H1 (cell line): ENCODE measurements around the gene FAM209A. TPM values are rescaled to one million over a fixed set of nuclear protein-coding genes. Genes with fewer than 3 reads are reported as not detected.

Source experiments
- CTCF ChIA-PET: fragments of 300-600 bp; sonication (Branson Sonifier 250); formaldehyde crosslinking; loops from one replicate; lab custom pipeline; 2021; ENCODE audit not compliant: partially characterized antibody; lab: Charles Lee
- POLR2A ChIA-PET: fragments of 300-600 bp; sonication (Branson Sonifier 250); formaldehyde crosslinking; loops from one replicate; lab custom pipeline; 2021; ENCODE audit warnings: inconsistent platforms; ENCODE audit not compliant: partially characterized antibody; lab: Charles Lee
- DNase-seq, 2 experiments: peaks; one replicate each; pipeline versions ENCODE4 v3.0.0 to v3.0.0-alpha.2; 2010 to 2022; ENCODE audit warnings: low spot score in 2 of 2, low read depth in 1 of 2, mixed read lengths in 1 of 2
- FAIRE-seq: peaks from 2 replicates; lab custom pipeline; 2011; peaks lifted over from hg19 to GRCh38; lab: Jason Lieb, UNC
- H2AFZ ChIP-seq: 2 replicates; pipeline ENCODE4 v1.8.1; 2012; ENCODE audit warnings: low read length, inconsistent platforms
- H2AK5ac ChIP-seq: 2 replicates; pipeline ENCODE4 v1.6.1; 2013; ENCODE audit warnings: low read depth, low read length
- H2BK120ac ChIP-seq: replicated peaks from 2 replicates; pipeline ENCODE3; 2013; ENCODE audit warnings: low read depth, low read length, inconsistent platforms
- H2BK12ac ChIP-seq: 2 replicates; pipeline ENCODE4 v1.6.1; 2013; ENCODE audit warnings: low read depth, low read length
- H2BK15ac ChIP-seq: 2 replicates; pipeline ENCODE4 v1.6.1; 2013; ENCODE audit warnings: low read length
- H2BK20ac ChIP-seq: 2 replicates; pipeline ENCODE4 v1.6.1; 2013; ENCODE audit warnings: low read length
- H2BK5ac ChIP-seq: 2 replicates; pipeline ENCODE4 v1.6.1; 2013; ENCODE audit warnings: low read depth, low read length
- H3K14ac ChIP-seq: 2 replicates; pipeline ENCODE4 v1.6.1; 2013; ENCODE audit warnings: inconsistent platforms; ENCODE audit not compliant: insufficient read length
- H3K18ac ChIP-seq: 2 replicates; pipeline ENCODE4 v1.6.1; 2013; ENCODE audit warnings: low read length; ENCODE audit errors: extremely low read depth
- H3K23ac ChIP-seq: 2 replicates; pipeline ENCODE4 v1.6.1; 2013; ENCODE audit warnings: inconsistent platforms; ENCODE audit not compliant: insufficient read length
- H3K23me2 ChIP-seq: 2 replicates; pipeline ENCODE4 v1.6.1; 2013; ENCODE audit warnings: low read depth, low read length
- H3K27ac ChIP-seq: 2 replicates; pipeline ENCODE4 v1.6.1; 2011; ENCODE audit warnings: low read depth, low read length, inconsistent platforms
- H3K27me3 ChIP-seq, 4 experiments: replicated peaks in 1 of 4; 1 replicate in 1 of 4; 2 replicates in 3 of 4; pipeline versions ENCODE4 v1.6.1 to v1.8.1; 2011 to 2013; ENCODE audit warnings: low read length in 3 of 4, mild to moderate bottlenecking in 3 of 4, inconsistent platforms in 2 of 4, mixed read lengths in 2 of 4, moderate library complexity in 1 of 4; ENCODE audit not compliant: control insufficient read depth in 3 of 4, insufficient read depth in 3 of 4; ENCODE audit errors: extremely low read depth in 1 of 4
- H3K36me3 ChIP-seq, 4 experiments: 2 replicates each; pipeline versions ENCODE4 v1.6.1 to v1.8.1; 2011 to 2013; ENCODE audit warnings: mild to moderate bottlenecking in 4 of 4, low read length in 3 of 4, moderate library complexity in 2 of 4, control low read depth in 1 of 4, inconsistent platforms in 1 of 4; ENCODE audit not compliant: insufficient read depth in 4 of 4, control insufficient read depth in 2 of 4
- H3K4ac ChIP-seq: replicated peaks from 2 replicates; pipeline ENCODE3; 2013; ENCODE audit warnings: low read length, low read depth, mixed read lengths, inconsistent platforms; ENCODE audit not compliant: insufficient read length
- H3K4me1 ChIP-seq, 4 experiments: replicated peaks in 1 of 4; 1 replicate in 1 of 4; 2 replicates in 3 of 4; pipeline versions ENCODE4 v1.6.1 to v1.8.1; 2011 to 2013; ENCODE audit warnings: low read length in 3 of 4, inconsistent platforms in 2 of 4, mixed read lengths in 1 of 4; ENCODE audit not compliant: insufficient read depth in 4 of 4, control insufficient read depth in 3 of 4
- H3K4me2 ChIP-seq, 2 experiments: 2 replicates each; pipeline versions ENCODE4 v1.6.1 to v1.8.1; 2011 to 2013; ENCODE audit warnings: low read depth in 2 of 2, low read length in 2 of 2, control low read depth in 1 of 2, inconsistent platforms in 1 of 2, mild to moderate bottlenecking in 1 of 2; ENCODE audit not compliant: insufficient read depth in 1 of 2
- H3K4me3 ChIP-seq, 4 experiments: fragments of 200-600, 300-600 bp in 1 of 4; sonication (generic), shearing (Covaris generic), sonication (Bioruptor Twin) in 1 of 4; 2 replicates each; pipeline versions ENCODE4 v1.5.1 to v1.8.1; 2011 to 2016; ENCODE audit warnings: low read length in 4 of 4, low read depth in 3 of 4, control low read depth in 2 of 4, inconsistent platforms in 2 of 4, mild to moderate bottlenecking in 2 of 4, mixed read lengths in 1 of 4, moderate library complexity in 1 of 4; ENCODE audit not compliant: insufficient read depth in 2 of 4; ENCODE audit errors: extremely low read depth in 1 of 4
- H3K56ac ChIP-seq: replicated peaks from 2 replicates; pipeline ENCODE3; 2013; ENCODE audit warnings: low read depth, mild to moderate bottlenecking, mixed read lengths, low read length, inconsistent platforms; ENCODE audit not compliant: insufficient read length
- H3K79me1 ChIP-seq: 2 replicates; pipeline ENCODE4 v1.6.1; 2013; ENCODE audit warnings: low read depth, low read length, control low read depth
- H3K79me2 ChIP-seq, 2 experiments: 2 replicates each; pipeline versions ENCODE4 v1.6.1 to v1.8.1; 2012 to 2013; ENCODE audit warnings: low read length in 2 of 2, mild to moderate bottlenecking in 2 of 2, inconsistent platforms in 1 of 2; ENCODE audit not compliant: insufficient read depth in 2 of 2, control insufficient read depth in 1 of 2
- H3K9ac ChIP-seq, 4 experiments: replicated peaks in 1 of 4; 1 replicate in 1 of 4; 2 replicates in 3 of 4; pipeline versions ENCODE4 v1.6.1 to v1.8.1; 2011 to 2013; ENCODE audit warnings: low read depth in 3 of 4, low read length in 3 of 4, control low read depth in 2 of 4, mild to moderate bottlenecking in 2 of 4, moderate library complexity in 2 of 4, inconsistent platforms in 1 of 4; ENCODE audit errors: extremely low read depth in 1 of 4
- H3K9me3 ChIP-seq, 2 experiments: 2 replicates each; pipeline versions ENCODE4 v1.6.1 to v1.8.1; 2012 to 2013; ENCODE audit warnings: mild to moderate bottlenecking in 2 of 2, moderate library complexity in 2 of 2, control low read depth in 1 of 2, inconsistent platforms in 1 of 2, low read depth in 1 of 2, low read length in 1 of 2, mixed read lengths in 1 of 2; ENCODE audit not compliant: insufficient read depth in 2 of 2
- H4K20me1 ChIP-seq, 2 experiments: replicated peaks in 1 of 2; 2 replicates each; pipeline versions ENCODE3 to v1.8.1; 2011 to 2013; ENCODE audit warnings: inconsistent platforms in 2 of 2, low read length in 2 of 2, mild to moderate bottlenecking in 1 of 2; ENCODE audit not compliant: insufficient read depth in 2 of 2, control insufficient read depth in 1 of 2
- H4K5ac ChIP-seq: 2 replicates; pipeline ENCODE4 v1.6.1; 2013; ENCODE audit warnings: low read length, low read depth, mixed read lengths, inconsistent platforms; ENCODE audit not compliant: insufficient read length
- H4K8ac ChIP-seq: 2 replicates; pipeline ENCODE4 v1.8.0; 2013; ENCODE audit warnings: mild to moderate bottlenecking, moderate library complexity, low read length, inconsistent platforms; ENCODE audit not compliant: insufficient read depth; ENCODE audit errors: extremely low read depth
- H4K91ac ChIP-seq: replicated peaks from 2 replicates; pipeline ENCODE3; 2013; ENCODE audit warnings: low read length, mixed read lengths, inconsistent platforms; ENCODE audit not compliant: insufficient read length
- EP300 ChIP-seq, 2 experiments: IDR thresholded peaks; 1 replicate in 1 of 2; 2 replicates in 1 of 2; pipeline ENCODE4 v1.6.1; 2011 to 2012; ENCODE audit warnings: low read depth in 2 of 2, low read length in 2 of 2, mild to moderate bottlenecking in 2 of 2, borderline replicate concordance in 1 of 2, inconsistent platforms in 1 of 2, moderate library complexity in 1 of 2
- KDM5A ChIP-seq: fragments of 200-600 bp; IDR thresholded peaks from 2 replicates; pipeline ENCODE4 v1.7.1; 2012; ENCODE audit warnings: mild to moderate bottlenecking, low read length, inconsistent platforms, mixed read lengths
- NRF1 ChIP-seq: IDR thresholded peaks from 2 replicates; pipeline ENCODE4 v1.6.1; 2011; ENCODE audit warnings: mild to moderate bottlenecking, low read depth, low read length, improper control_type of control experiment
- POLR2AphosphoS5 ChIP-seq: IDR thresholded peaks from 2 replicates; pipeline ENCODE4 v1.6.1; 2011; ENCODE audit warnings: low read depth, low read length
- RFX5 ChIP-seq: IDR thresholded peaks from 2 replicates; pipeline ENCODE4 v1.6.1; 2011; ENCODE audit warnings: low read depth, low read length, improper control_type of control experiment, borderline replicate concordance
- RNF2 ChIP-seq: fragments of 200-900, 300-1000 bp; sonication (generic); IDR thresholded peaks from 2 replicates; pipeline ENCODE4 v1.7.1; 2016; ENCODE audit warnings: borderline replicate concordance, low read depth, mild to moderate bottlenecking, antibody characterized with exemption, low read length; ENCODE audit not compliant: poor library complexity, severe bottlenecking; ENCODE audit errors: missing control alignments
- SP1 ChIP-seq: IDR thresholded peaks from 2 replicates; pipeline ENCODE4 v1.6.1; 2011; ENCODE audit warnings: low read depth, low read length
- SP4 ChIP-seq: IDR thresholded peaks from 2 replicates; pipeline ENCODE4 v1.6.1; 2012; ENCODE audit warnings: low read length, inconsistent platforms
- ZNF274 ChIP-seq: IDR thresholded peaks from 2 replicates; pipeline ENCODE4 v1.7.0; 2012; ENCODE audit warnings: low read length, borderline replicate concordance; ENCODE audit errors: extremely low read depth
- WGBS, 2 experiments: shearing (Covaris generic) in 1 of 2; methylation state at CpG; one replicate each; pipeline versions ENCODE4 v1.1.6 to v1.1.7; 2013 to 2015; ENCODE audit warnings: low lambda C conversion rate in 2 of 2, mixed read lengths in 2 of 2, inconsistent platforms in 1 of 2, low coverage in 1 of 2, missing lambda C conversion rate in 1 of 2; ENCODE audit not compliant: insufficient replicate concordance in 2 of 2, insufficient coverage in 1 of 2, insufficient read length in 1 of 2; ENCODE audit errors: extremely low coverage in 1 of 2, missing lambda C conversion rate in 1 of 2; 5-methylcytosine and 5-hydroxymethylcytosine counted together
- polyA plus RNA-seq, 7 experiments: library from polyadenylated mRNA; depleted of rRNA in 3 of 7; stranded (reverse) in 5 of 7; unstranded in 2 of 7; fragments of >200 nt in 5 of 7; fragments of 200-250 nt in 2 of 7; gene quantifications; 1 replicate in 5 of 7; 2 replicates in 1 of 7; 4 replicates in 1 of 7; pipeline versions ENCODE4 v1.2.1 to v1.2.3, GENCODE V29; 2011 to 2013; ENCODE audit warnings: missing spikeins in 2 of 7, mixed read lengths in 2 of 7
- total RNA-seq: library from RNA; stranded (reverse); fragmentation: NEBNext Ultra II Directional; extraction: Animal tissue kit (Norgen Biotek cat#: 25700); gene quantifications from 2 replicates; pipeline ENCODE4 v1.2.1, GENCODE V29; 2021
- TF ChIP-seq, protein P1 (sequence below), 3 experiments: IDR thresholded peaks; 1 replicate in 2 of 3; 2 replicates in 1 of 3; pipeline versions ENCODE4 v1.5.1 to v1.6.1; 2011; ENCODE audit warnings: low read length in 3 of 3, mild to moderate bottlenecking in 3 of 3, inconsistent platforms in 2 of 3, low read depth in 1 of 3, moderate library complexity in 1 of 3; ENCODE audit not compliant: insufficient read depth in 1 of 3; ENCODE audit errors: control extremely low read depth in 1 of 3
- TF ChIP-seq, protein P2 (sequence below): IDR thresholded peaks from 2 replicates; pipeline ENCODE4 v1.6.1; 2011; ENCODE audit warnings: low read depth, mild to moderate bottlenecking, low read length; ENCODE audit not compliant: insufficient read depth

FAM209A gene
- total and polyA plus RNA-seq, 2 of the 8 experiments (the other 6 are each of a cell fraction or from before 2014, with no cell fraction given): 0.15 TPM; not detected in 1

DNA sequence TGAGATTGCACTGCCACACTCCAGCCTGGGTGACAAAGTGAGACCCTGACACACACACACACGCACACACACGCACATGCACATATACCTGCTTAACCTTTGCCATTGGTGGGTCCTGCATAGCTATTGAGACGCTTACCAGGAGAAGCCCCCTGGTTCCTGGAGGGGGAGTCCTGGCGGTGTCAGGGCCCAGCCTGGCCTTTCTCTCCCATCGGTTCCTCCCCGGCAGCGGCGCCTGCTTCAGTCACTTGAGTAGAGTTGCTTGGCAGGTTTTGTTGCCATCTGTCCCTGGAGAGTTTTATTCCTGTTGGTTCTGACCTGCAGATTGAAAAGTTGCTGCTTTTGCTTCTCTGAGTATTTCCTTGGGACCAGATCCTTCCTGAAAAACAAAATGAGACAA is 20.6 kb upstream of the FAM209A start:
- Histone ChIP-seq H3K9me3 (no peaks in the 10 kb centered on the region), H3K18ac (no peak overlapping the region), H2BK12ac (no peak overlapping the region), H2BK5ac (no peak overlapping the region), H2BK15ac (no peak overlapping the region), H3K27ac (no peak overlapping the region), H3K4ac (no peak overlapping the region), H3K4me1 (no peaks in the 10 kb centered on the region), H3K23me2 (no peaks in the 10 kb centered on the region), H2AFZ (no peak overlapping the region), H3K56ac (no peak overlapping the region), H2AK5ac (no peak overlapping the region), H4K5ac (no peak overlapping the region), H3K23ac (no peak overlapping the region), H3K4me2 (no peak overlapping the region), H4K91ac (no peak overlapping the region), H3K27me3 (no peaks in the 10 kb centered on the region), H2BK20ac (no peak overlapping the region), H3K79me2 (no peaks in the 10 kb centered on the region), H4K20me1 (peaks cover 0 to 2% of the 10 kb centered on the region in 2 experiments), H3K4me3 (no peak overlapping the region), H2BK120ac (no peak overlapping the region), H3K9ac (no peak overlapping the region), H3K79me1 (no peaks in the 10 kb centered on the region), H3K36me3 (no peaks in the 10 kb centered on the region), H3K14ac (no peak overlapping the region), H4K8ac (no peak overlapping the region)
- DNase-seq (no peak), FAIRE-seq (no peak)
- CTCF ChIA-PET: interaction anchor here (0.6 to 2.9 kb wide), 7 partner anchors 9 to 1750 kb away, joined by 3 to 14 read pairs (median 3); no protein-coding TSS in a partner anchor
- POLR2A ChIA-PET: no interaction called here
- WGBS, 2 experiments: 89% methylated on average over 8 of the region's 8 CpGs; no CpG with 5 or more reads in 1 of the 2 experiments
- no peak for TF ChIP-seq SP4
- TF ChIP-seq KDM5A: no peak
- TF ChIP-seq NRF1: no peak
- TF ChIP-seq RFX5: no peak
- no peak for TF ChIP-seq SP1
- TF ChIP-seq, protein P1, sequence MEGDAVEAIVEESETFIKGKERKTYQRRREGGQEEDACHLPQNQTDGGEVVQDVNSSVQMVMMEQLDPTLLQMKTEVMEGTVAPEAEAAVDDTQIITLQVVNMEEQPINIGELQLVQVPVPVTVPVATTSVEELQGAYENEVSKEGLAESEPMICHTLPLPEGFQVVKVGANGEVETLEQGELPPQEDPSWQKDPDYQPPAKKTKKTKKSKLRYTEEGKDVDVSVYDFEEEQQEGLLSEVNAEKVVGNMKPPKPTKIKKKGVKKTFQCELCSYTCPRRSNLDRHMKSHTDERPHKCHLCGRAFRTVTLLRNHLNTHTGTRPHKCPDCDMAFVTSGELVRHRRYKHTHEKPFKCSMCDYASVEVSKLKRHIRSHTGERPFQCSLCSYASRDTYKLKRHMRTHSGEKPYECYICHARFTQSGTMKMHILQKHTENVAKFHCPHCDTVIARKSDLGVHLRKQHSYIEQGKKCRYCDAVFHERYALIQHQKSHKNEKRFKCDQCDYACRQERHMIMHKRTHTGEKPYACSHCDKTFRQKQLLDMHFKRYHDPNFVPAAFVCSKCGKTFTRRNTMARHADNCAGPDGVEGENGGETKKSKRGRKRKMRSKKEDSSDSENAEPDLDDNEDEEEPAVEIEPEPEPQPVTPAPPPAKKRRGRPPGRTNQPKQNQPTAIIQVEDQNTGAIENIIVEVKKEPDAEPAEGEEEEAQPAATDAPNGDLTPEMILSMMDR (IDR thresholded peaks at IDR 0.05; ENCODE audit: control extremely low read depth in 1 of 3, insufficient read depth in 1 of 3, low read depth in 1 of 3, low read length in 3 of 3): no peak
- no peak for TF ChIP-seq ZNF274
- TF ChIP-seq, protein P2, sequence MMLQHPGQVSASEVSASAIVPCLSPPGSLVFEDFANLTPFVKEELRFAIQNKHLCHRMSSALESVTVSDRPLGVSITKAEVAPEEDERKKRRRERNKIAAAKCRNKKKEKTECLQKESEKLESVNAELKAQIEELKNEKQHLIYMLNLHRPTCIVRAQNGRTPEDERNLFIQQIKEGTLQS: no peak
- no peak for TF ChIP-seq EP300 (IDR thresholded peaks at IDR 0.05; ENCODE audit: borderline replicate concordance in 1 of 2, low read depth in 2 of 2, low read length in 2 of 2)
- TF ChIP-seq RNF2: no peak
- no peak for TF ChIP-seq POLR2AphosphoS5
